ENCODE measurements around the gene DGAT2L6. TPM values are rescaled to one million over a fixed set of nuclear protein-coding genes. Genes with fewer than 3 reads are reported as not detected.

Gene DGAT2L6
- total and polyA plus RNA-seq, 12 donors = not detected

GRCh38 chrX:70132877-70133302 lies 44.4 kb upstream of the DGAT2L6 start:
- Histone ChIP-seq H3K27me3 (peaks cover 11% of the 10 kb centered on the region), H3K27ac (peak overlapping the region in 3 of 5 donors; percentile 66 to 90 (median 80)), H3K36me3 (replicated peaks in 1 of 2) (no peaks in the 10 kb centered on the region), H3K4me1 (replicated peaks in 1 of 2) (peaks cover 0 to 10% of the 10 kb centered on the region in 2 donors), H3K4me3 (peak overlapping the region in 2 of 4 donors; percentile 59 to 77), H3K9me3 (replicated peaks in 1 of 3) (no peaks in the 10 kb centered on the region)
- TF ChIP-seq POLR2A (IDR thresholded peaks at IDR 0.05) (no peak), CTCF (IDR thresholded peaks at IDR 0.05) (no peak)
- intact Hi-C loops (cut with DNase I) = no loop called here
- 0 to 31% (median 16%) methylated on average over 8 of the region's 8 CpGs for WGBS, 4 donors
- DNase-seq = no peak

- intact Hi-C loops (cut with DNase I) = no loop called here
- Histone ChIP-seq H3K4me3 (peak within 1 kb of the TSS; percentile 32 to 77 (median 66)), H3K27me3 (peaks cover 7% of the 10 kb centered on the region), H3K27ac (peak within 1 kb of the TSS; percentile 60 to 90 (median 66)), H3K4me1 (replicated peaks in 1 of 2) (peaks cover 0 to 10% of the 10 kb centered on the region in 2 donors), H3K9me3 (replicated peaks in 1 of 3) (no peaks in the 10 kb centered on the region), H3K36me3 (replicated peaks in 1 of 2) (no peaks in the 10 kb centered on the region)
- DNase-seq = peak; percentile 69 to 93 (median 82)
- WGBS, 4 donors = 0 to 32% (median 15%) methylated on average over 21 to 59 of the region's 59 CpGs
- TF ChIP-seq POLR2A (IDR thresholded peaks at IDR 0.05) (peak in 1 of 2 donors; percentile 43), CTCF (IDR thresholded peaks at IDR 0.05) (peak; percentile 22 to 64 (median 46))
Measured at GRCh38 chrX:70133303-70134115, 43.8 kb upstream of the DGAT2L6 start, which contains the start of gene IGBP1. IGBP1 (plus strand) TSS chrX:70133447; CDS start chrX:70133948, 501 bp downstream.

DNA sequence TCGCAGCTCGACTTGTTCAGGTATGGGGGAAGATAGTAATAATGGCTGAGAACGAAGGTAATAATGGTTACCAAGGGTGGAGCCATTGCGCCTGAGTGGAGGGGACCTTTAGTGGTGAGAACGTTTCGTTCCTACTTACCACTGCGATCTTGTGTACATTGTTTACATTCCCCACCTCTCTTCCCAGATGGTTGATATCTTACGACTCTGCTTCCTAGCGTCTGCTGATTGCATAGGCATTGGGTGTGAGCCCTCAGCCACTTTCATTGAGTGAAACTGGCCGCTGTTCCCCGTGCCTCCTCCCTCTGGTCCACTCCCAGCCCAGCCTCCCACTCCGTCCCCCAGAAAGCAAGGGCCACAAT lies 43.2 kb upstream of the DGAT2L6 start:
- no peak for DNase-seq
- TF ChIP-seq POLR2A (IDR thresholded peaks at IDR 0.05) = no peak
- TF ChIP-seq CTCF (IDR thresholded peaks at IDR 0.05) = no peak
- 0 to 34% (median 14%) methylated on average over 7 to 12 of the region's 12 CpGs for WGBS, 4 donors
- intact Hi-C loops (cut with DNase I) = no loop called here
- peaks cover 7% of the 10 kb centered on the region for H3K27me3 ChIP-seq
- peak overlapping the region in 3 of 4 donors; percentile 59 to 77 (median 73) for H3K4me3 ChIP-seq
- peaks cover 0 to 10% of the 10 kb centered on the region in 2 donors for H3K4me1 ChIP-seq (replicated peaks in 1 of 2)
- H3K9me3 ChIP-seq (replicated peaks in 1 of 3) = no peaks in the 10 kb centered on the region
- no peaks in the 10 kb centered on the region for H3K36me3 ChIP-seq (replicated peaks in 1 of 2)
- H3K27ac ChIP-seq = peak overlapping the region in 3 of 5 donors; percentile 22 to 84 (median 80)

- Histone ChIP-seq H3K27me3 (no peaks in the 10 kb centered on the region), H3K36me3 (replicated peaks in 1 of 2) (no peaks in the 10 kb centered on the region), H3K27ac (no peak overlapping the region), H3K4me1 (replicated peaks in 1 of 2) (peaks cover 0 to 10% of the 10 kb centered on the region in 2 donors), H3K9me3 (replicated peaks in 1 of 3) (no peaks in the 10 kb centered on the region), H3K4me3 (no peak overlapping the region)
- TF ChIP-seq CTCF (IDR thresholded peaks at IDR 0.05) = no peak
- no peak for TF ChIP-seq POLR2A (IDR thresholded peaks at IDR 0.05)
- intact Hi-C loops (cut with DNase I) = no loop called here
- 81 to 99% (median 88%) methylated on average over 2 of the region's 2 CpGs for WGBS, 4 donors
- no peak for DNase-seq
Measured at GRCh38 chrX:70138622-70139021, 38.7 kb upstream of the DGAT2L6 start.

Measured in adrenal gland (tissue), 12 donors.